Skeletal muscle satellite cell (primary cell): ENCODE measurements around the gene SMC6.

Experiments used
- H3K27me3 ChIP-seq: 2 replicates; pipeline ENCODE4 v1.7.0; 2013; ENCODE audit warnings: low read length; ENCODE audit not compliant: control insufficient read depth, insufficient read depth
- H3K36me3 ChIP-seq: 2 replicates; pipeline ENCODE4 v1.7.0; 2013; ENCODE audit warnings: mild to moderate bottlenecking, control low read depth, low read length; ENCODE audit not compliant: insufficient read depth
- H3K4me1 ChIP-seq: 2 replicates; pipeline ENCODE4 v1.7.0; 2013; ENCODE audit warnings: low read length; ENCODE audit not compliant: control insufficient read depth, insufficient read depth
- H3K4me2 ChIP-seq: 2 replicates; pipeline ENCODE4 v1.7.0; 2013; ENCODE audit warnings: mild to moderate bottlenecking, low read length
- H3K4me3 ChIP-seq: 2 replicates; pipeline ENCODE4 v1.7.0; 2013; ENCODE audit warnings: low read length
- H3K9ac ChIP-seq: 2 replicates; pipeline ENCODE4 v1.7.0; 2013; ENCODE audit warnings: mild to moderate bottlenecking, low read depth, low read length, moderate library complexity
- H3K9me3 ChIP-seq: replicated peaks from 2 replicates; pipeline ENCODE4 v1.7.0; 2013; ENCODE audit warnings: mild to moderate bottlenecking, control low read depth, low read length

SMC6 gene

GRCh38 chr2:17640406-17640805 lies 113.2 kb downstream of the SMC6 start:
- no peak overlapping the region for H3K9ac ChIP-seq
- no peaks in the 10 kb centered on the region for H3K36me3 ChIP-seq
- H3K4me1 ChIP-seq: peaks cover 25% of the 10 kb centered on the region
- no peaks in the 10 kb centered on the region for H3K9me3 ChIP-seq
- no peak overlapping the region for H3K4me3 ChIP-seq
- no peak overlapping the region for H3K4me2 ChIP-seq
- no peaks in the 10 kb centered on the region for H3K27me3 ChIP-seq

- no peaks in the 10 kb centered on the region for H3K27me3 ChIP-seq
- H3K9me3 ChIP-seq: no peaks in the 10 kb centered on the region
- H3K4me2 ChIP-seq: no peak overlapping the region
- H3K9ac ChIP-seq: no peak overlapping the region
- H3K36me3 ChIP-seq: no peaks in the 10 kb centered on the region
- H3K4me1 ChIP-seq: peaks cover 7% of the 10 kb centered on the region
- H3K4me3 ChIP-seq: no peak overlapping the region
Observed at GRCh38 chr2:17638196-17638743, 115.3 kb downstream of the SMC6 start.

- no peak overlapping the region for H3K9ac ChIP-seq
- no peak overlapping the region for H3K4me2 ChIP-seq
- no peaks in the 10 kb centered on the region for H3K9me3 ChIP-seq
- no peaks in the 10 kb centered on the region for H3K27me3 ChIP-seq
- H3K36me3 ChIP-seq: no peaks in the 10 kb centered on the region
- H3K4me3 ChIP-seq: no peak overlapping the region
- no peaks in the 10 kb centered on the region for H3K4me1 ChIP-seq
Observed at GRCh38 chr2:17637131-17637906, 116.3 kb downstream of the SMC6 start.

GRCh38 chr2:17636257-17636656 lies 117.4 kb downstream of the SMC6 start:
- no peaks in the 10 kb centered on the region for H3K9me3 ChIP-seq
- H3K4me3 ChIP-seq: no peak overlapping the region
- H3K9ac ChIP-seq: no peak overlapping the region
- H3K4me2 ChIP-seq: no peak overlapping the region
- no peaks in the 10 kb centered on the region for H3K27me3 ChIP-seq
- H3K4me1 ChIP-seq: no peaks in the 10 kb centered on the region
- no peaks in the 10 kb centered on the region for H3K36me3 ChIP-seq

- no peaks in the 10 kb centered on the region for H3K4me1 ChIP-seq
- no peak overlapping the region for H3K4me3 ChIP-seq
- no peak overlapping the region for H3K9ac ChIP-seq
- H3K27me3 ChIP-seq: no peaks in the 10 kb centered on the region
- no peaks in the 10 kb centered on the region for H3K36me3 ChIP-seq
- H3K4me2 ChIP-seq: no peak overlapping the region
- no peaks in the 10 kb centered on the region for H3K9me3 ChIP-seq
Observed at GRCh38 chr2:17634997-17635396, 118.6 kb downstream of the SMC6 start.

- H3K9me3 ChIP-seq: no peaks in the 10 kb centered on the region
- no peaks in the 10 kb centered on the region for H3K36me3 ChIP-seq
- no peak overlapping the region for H3K4me3 ChIP-seq
- no peak overlapping the region for H3K4me2 ChIP-seq
- no peak overlapping the region for H3K9ac ChIP-seq
- H3K4me1 ChIP-seq: no peaks in the 10 kb centered on the region
- no peaks in the 10 kb centered on the region for H3K27me3 ChIP-seq
Observed at GRCh38 chr2:17630089-17630488, 123.5 kb downstream of the SMC6 start.

GRCh38 chr2:17628349-17629261 lies 125.0 kb downstream of the SMC6 start:
- Histone ChIP-seq H3K4me3 (no peak overlapping the region), H3K9ac (no peak overlapping the region), H3K36me3 (no peaks in the 10 kb centered on the region), H3K4me2 (no peak overlapping the region), H3K9me3 (no peaks in the 10 kb centered on the region), H3K4me1 (no peaks in the 10 kb centered on the region), H3K27me3 (no peaks in the 10 kb centered on the region)

- H3K4me2 ChIP-seq: no peak overlapping the region
- H3K9ac ChIP-seq: no peak overlapping the region
- H3K9me3 ChIP-seq: no peaks in the 10 kb centered on the region
- H3K4me1 ChIP-seq: no peaks in the 10 kb centered on the region
- H3K27me3 ChIP-seq: no peaks in the 10 kb centered on the region
- H3K36me3 ChIP-seq: no peaks in the 10 kb centered on the region
- H3K4me3 ChIP-seq: no peak overlapping the region
Observed at GRCh38 chr2:17627434-17627833, 126.2 kb downstream of the SMC6 start.

- no peak overlapping the region for H3K4me2 ChIP-seq
- no peaks in the 10 kb centered on the region for H3K36me3 ChIP-seq
- H3K9ac ChIP-seq: no peak overlapping the region
- H3K27me3 ChIP-seq: no peaks in the 10 kb centered on the region
- H3K9me3 ChIP-seq: no peaks in the 10 kb centered on the region
- H3K4me1 ChIP-seq: no peaks in the 10 kb centered on the region
- no peak overlapping the region for H3K4me3 ChIP-seq
Observed at GRCh38 chr2:17626986-17627385, 126.6 kb downstream of the SMC6 start.

- no peak overlapping the region for H3K4me2 ChIP-seq
- H3K9me3 ChIP-seq: no peaks in the 10 kb centered on the region
- no peak overlapping the region for H3K9ac ChIP-seq
- H3K36me3 ChIP-seq: no peaks in the 10 kb centered on the region
- no peak overlapping the region for H3K4me3 ChIP-seq
- H3K4me1 ChIP-seq: peaks cover 14% of the 10 kb centered on the region
- no peaks in the 10 kb centered on the region for H3K27me3 ChIP-seq
Observed at GRCh38 chr2:17625446-17625845, 128.2 kb downstream of the SMC6 start.

- Histone ChIP-seq H3K4me2 (no peak overlapping the region), H3K27me3 (no peaks in the 10 kb centered on the region), H3K4me1 (peaks cover 21% of the 10 kb centered on the region), H3K9ac (no peak overlapping the region), H3K4me3 (no peak overlapping the region), H3K9me3 (no peaks in the 10 kb centered on the region), H3K36me3 (no peaks in the 10 kb centered on the region)
Observed at GRCh38 chr2:17621781-17622180, 131.8 kb downstream of the SMC6 start.
